WTC11 (cell line): ENCODE results near the gene WDR64. TPM values are rescaled to one million over a fixed set of nuclear protein-coding genes. Genes with fewer than 3 reads are reported as not detected.

ENCODE experiments used
- ATAC-seq: fragments of 200-7000 bp; cut with Tn5 transposase; 2 replicates; pipeline ENCODE4 v1.10.0; 2021; ENCODE audit warnings: mild to moderate bottlenecking, moderate library complexity
- CTCF ChIA-PET: fragments of 300-600 bp; sonication (Branson Sonifier 250); formaldehyde crosslinking; loops from one replicate; lab custom pipeline; 2021; ENCODE audit warnings: antibody characterized with exemption; lab: Charles Lee
- POLR2A ChIA-PET: fragments of 350-600 bp; sonication (Branson Sonifier 250); formaldehyde crosslinking; loops from one replicate; lab custom pipeline; 2021; ENCODE audit warnings: antibody characterized with exemption; lab: Charles Lee
- DNase-seq: peaks from one replicate; pipeline ENCODE4 v3.0.0; 2021; ENCODE audit warnings: low spot score
- H3K27ac Mint-ChIP-seq: 2 replicates; pipeline ENCODE4 v1.8.0; 2021; ENCODE audit warnings: mixed read lengths
- H3K27me3 Mint-ChIP-seq: 2 replicates; pipeline ENCODE4 v1.8.0; 2021; ENCODE audit warnings: low read depth, mild to moderate bottlenecking, moderate library complexity, mixed read lengths
- H3K36me3 Mint-ChIP-seq: 2 replicates; pipeline ENCODE4 v1.8.0; 2021; ENCODE audit warnings: mixed read lengths
- H3K4me1 Mint-ChIP-seq: 2 replicates; pipeline ENCODE4 v1.8.0; 2022; ENCODE audit warnings: mixed read lengths
- H3K4me3 Mint-ChIP-seq: 2 replicates; pipeline ENCODE4 v1.8.0; 2021; ENCODE audit warnings: mild to moderate bottlenecking, moderate library complexity, mixed read lengths
- H3K9me3 Mint-ChIP-seq: 2 replicates; pipeline ENCODE4 v1.8.0; 2021; ENCODE audit warnings: mixed read lengths
- CREM ChIP-seq: sonication (generic); formaldehyde crosslinking; IDR thresholded peaks from 2 replicates; pipeline ENCODE4 v1.8.1; 2022; ENCODE audit warnings: mild to moderate bottlenecking, missing genetic modification reagents, moderate library complexity
- ELF4 ChIP-seq: sonication (generic); formaldehyde crosslinking; IDR thresholded peaks from 2 replicates; pipeline ENCODE4 v1.8.1; 2022; ENCODE audit warnings: low read depth, mild to moderate bottlenecking, moderate library complexity, missing genetic modification reagents
- ERG ChIP-seq: fragments of 250-450 bp; sonication (Bioruptor Pico); IDR thresholded peaks from 2 replicates; pipeline ENCODE4 v1.8.0; 2021; ENCODE audit warnings: mild to moderate bottlenecking
- ESRRA ChIP-seq: sonication (generic); formaldehyde crosslinking; IDR thresholded peaks from 2 replicates; pipeline ENCODE4 v1.8.1; 2022; ENCODE audit warnings: mild to moderate bottlenecking, missing genetic modification reagents, borderline replicate concordance
- FOXK1 ChIP-seq: sonication (generic); formaldehyde crosslinking; IDR thresholded peaks from 2 replicates; pipeline ENCODE4 v1.8.0; 2022; ENCODE audit warnings: mild to moderate bottlenecking, moderate library complexity, missing genetic modification reagents
- FOXP1 ChIP-seq: sonication (generic); formaldehyde crosslinking; IDR thresholded peaks from 2 replicates; pipeline ENCODE4 v1.8.0; 2022; ENCODE audit warnings: missing genetic modification reagents, mild to moderate bottlenecking, moderate library complexity, borderline replicate concordance
- IRF1 ChIP-seq: sonication (generic); formaldehyde crosslinking; IDR thresholded peaks from 2 replicates; pipeline ENCODE4 v1.8.0; 2023; ENCODE audit warnings: missing genetic modification reagents
- RORB ChIP-seq: fragments of 250-450 bp; sonication (Bioruptor Pico); IDR thresholded peaks from 2 replicates; pipeline ENCODE4 v1.9.0; 2021; ENCODE audit warnings: mild to moderate bottlenecking
- SMAD4 ChIP-seq: sonication (generic); formaldehyde crosslinking; IDR thresholded peaks from 2 replicates; pipeline ENCODE4 v1.8.0; 2022; ENCODE audit warnings: mild to moderate bottlenecking, missing genetic modification reagents
- SP1 ChIP-seq: sonication (generic); formaldehyde crosslinking; conservative IDR thresholded peaks from 2 replicates; pipeline ENCODE4 v1.8.1; 2022; ENCODE audit warnings: missing genetic modification reagents
- TCF7 ChIP-seq: sonication (generic); formaldehyde crosslinking; IDR thresholded peaks from 2 replicates; pipeline ENCODE4 v1.8.0; 2022; ENCODE audit warnings: mild to moderate bottlenecking, low read depth, missing genetic modification reagents, moderate library complexity
- ZBTB21 ChIP-seq: sonication (generic); formaldehyde crosslinking; IDR thresholded peaks from 2 replicates; pipeline ENCODE4 v1.8.1; 2023; ENCODE audit warnings: mild to moderate bottlenecking, missing genetic modification reagents, borderline replicate concordance
- ZNF138 ChIP-seq: sonication (generic); formaldehyde crosslinking; conservative IDR thresholded peaks from 2 replicates; pipeline ENCODE4 v1.8.1; 2022; ENCODE audit warnings: mild to moderate bottlenecking, moderate library complexity, missing genetic modification reagents
- ZNF219 ChIP-seq: sonication (generic); formaldehyde crosslinking; IDR thresholded peaks from 2 replicates; pipeline ENCODE4 v1.8.0; 2023; ENCODE audit warnings: missing genetic modification reagents, mild to moderate bottlenecking, borderline replicate concordance
- ZNF671 ChIP-seq: fragments of 250-450 bp; sonication (Bioruptor Pico); IDR thresholded peaks from 2 replicates; pipeline ENCODE4 v1.8.0; 2021; ENCODE audit warnings: mild to moderate bottlenecking
- total RNA-seq: library from RNA; stranded (reverse); gene quantifications from 3 replicates; pipeline ENCODE4 v1.2.3, GENCODE V29; 2021
- TF ChIP-seq, protein P1 (sequence below): sonication (generic); formaldehyde crosslinking; IDR thresholded peaks from 2 replicates; pipeline ENCODE4 v1.8.1; 2023; ENCODE audit warnings: mild to moderate bottlenecking, missing genetic modification reagents, moderate library complexity
- TF ChIP-seq, protein P2 (sequence below): sonication (generic); formaldehyde crosslinking; IDR thresholded peaks from 2 replicates; pipeline ENCODE4 v1.8.0; 2023; ENCODE audit warnings: mild to moderate bottlenecking, missing genetic modification reagents
- TF ChIP-seq, protein P3 (sequence below): sonication (generic); formaldehyde crosslinking; IDR thresholded peaks from 2 replicates; pipeline ENCODE4 v1.8.1; 2023; ENCODE audit warnings: mild to moderate bottlenecking, missing genetic modification reagents, moderate library complexity
- TF ChIP-seq, protein P4 (sequence below): fragments of 250-450 bp; sonication (Bioruptor Pico); IDR thresholded peaks from 2 replicates; pipeline ENCODE4 v1.9.0; 2021; ENCODE audit warnings: mild to moderate bottlenecking
- TF ChIP-seq, protein P5 (sequence below): sonication (generic); formaldehyde crosslinking; IDR thresholded peaks from 2 replicates; pipeline ENCODE4 v1.8.1; 2022; ENCODE audit warnings: low read depth, mild to moderate bottlenecking, moderate library complexity, missing genetic modification reagents, borderline replicate concordance

The WDR64 gene
- total RNA-seq, 1 experiment from 2014 or later: not detected

DNA sequence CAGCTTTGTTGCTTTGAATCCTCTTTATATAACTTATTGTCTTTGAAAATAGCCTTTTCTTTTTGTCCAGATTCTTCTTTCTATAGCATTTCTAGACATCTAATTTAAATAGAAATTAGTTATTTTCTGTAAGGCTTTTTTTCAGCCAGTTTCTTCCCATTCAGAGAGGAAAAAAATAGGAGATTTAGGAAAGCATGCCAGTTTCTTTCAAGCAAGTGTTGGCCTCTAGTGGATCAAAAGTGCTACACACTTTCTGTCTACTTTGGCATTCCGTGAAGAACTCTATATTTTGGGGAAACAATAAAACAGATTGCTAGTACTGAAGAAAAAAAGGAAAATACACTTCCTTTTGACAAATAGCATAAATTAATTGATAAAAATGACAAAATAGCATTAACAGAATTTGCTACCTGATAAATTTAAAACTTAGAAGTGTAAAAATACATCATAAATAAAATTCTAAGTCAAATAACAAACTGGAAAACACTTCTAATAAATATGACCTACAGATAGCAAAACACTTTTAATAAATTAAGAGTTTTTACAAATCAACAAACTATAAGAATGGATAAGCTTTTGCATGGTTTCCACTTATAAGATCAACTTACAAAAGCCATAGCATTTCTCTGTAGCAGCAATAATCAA, 182.8 kb downstream of the WDR64 start (continued):
- TF ChIP-seq FOXP1: no peak

DNA sequence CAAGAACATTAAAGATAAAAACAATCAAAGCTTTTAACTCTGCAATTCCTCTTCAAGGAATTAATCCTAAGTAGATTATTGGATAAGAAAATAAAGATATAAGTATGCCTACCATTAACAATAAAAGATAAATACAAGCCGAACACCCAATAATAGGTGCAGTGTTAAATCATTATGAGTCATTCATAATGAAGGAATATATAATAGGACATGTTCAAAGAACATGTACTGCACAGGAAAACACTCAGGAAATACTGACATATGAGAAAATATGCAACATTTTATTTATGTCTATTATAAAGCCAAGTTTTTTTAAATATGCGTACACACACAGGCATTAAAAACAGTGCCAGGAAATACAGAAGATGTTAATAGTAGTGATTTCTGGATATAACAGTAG, 184.9 kb downstream of the WDR64 start:
- TF ChIP-seq ZBTB21: no peak
- no peak for TF ChIP-seq IRF1 (CRISPR knock-in tag)
- TF ChIP-seq, protein P1, sequence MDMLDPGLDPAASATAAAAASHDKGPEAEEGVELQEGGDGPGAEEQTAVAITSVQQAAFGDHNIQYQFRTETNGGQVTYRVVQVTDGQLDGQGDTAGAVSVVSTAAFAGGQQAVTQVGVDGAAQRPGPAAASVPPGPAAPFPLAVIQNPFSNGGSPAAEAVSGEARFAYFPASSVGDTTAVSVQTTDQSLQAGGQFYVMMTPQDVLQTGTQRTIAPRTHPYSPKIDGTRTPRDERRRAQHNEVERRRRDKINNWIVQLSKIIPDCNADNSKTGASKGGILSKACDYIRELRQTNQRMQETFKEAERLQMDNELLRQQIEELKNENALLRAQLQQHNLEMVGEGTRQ (CRISPR knock-in tag): no peak
- no peak for TF ChIP-seq ZNF219 (CRISPR knock-in tag)
- TF ChIP-seq, protein P2, sequence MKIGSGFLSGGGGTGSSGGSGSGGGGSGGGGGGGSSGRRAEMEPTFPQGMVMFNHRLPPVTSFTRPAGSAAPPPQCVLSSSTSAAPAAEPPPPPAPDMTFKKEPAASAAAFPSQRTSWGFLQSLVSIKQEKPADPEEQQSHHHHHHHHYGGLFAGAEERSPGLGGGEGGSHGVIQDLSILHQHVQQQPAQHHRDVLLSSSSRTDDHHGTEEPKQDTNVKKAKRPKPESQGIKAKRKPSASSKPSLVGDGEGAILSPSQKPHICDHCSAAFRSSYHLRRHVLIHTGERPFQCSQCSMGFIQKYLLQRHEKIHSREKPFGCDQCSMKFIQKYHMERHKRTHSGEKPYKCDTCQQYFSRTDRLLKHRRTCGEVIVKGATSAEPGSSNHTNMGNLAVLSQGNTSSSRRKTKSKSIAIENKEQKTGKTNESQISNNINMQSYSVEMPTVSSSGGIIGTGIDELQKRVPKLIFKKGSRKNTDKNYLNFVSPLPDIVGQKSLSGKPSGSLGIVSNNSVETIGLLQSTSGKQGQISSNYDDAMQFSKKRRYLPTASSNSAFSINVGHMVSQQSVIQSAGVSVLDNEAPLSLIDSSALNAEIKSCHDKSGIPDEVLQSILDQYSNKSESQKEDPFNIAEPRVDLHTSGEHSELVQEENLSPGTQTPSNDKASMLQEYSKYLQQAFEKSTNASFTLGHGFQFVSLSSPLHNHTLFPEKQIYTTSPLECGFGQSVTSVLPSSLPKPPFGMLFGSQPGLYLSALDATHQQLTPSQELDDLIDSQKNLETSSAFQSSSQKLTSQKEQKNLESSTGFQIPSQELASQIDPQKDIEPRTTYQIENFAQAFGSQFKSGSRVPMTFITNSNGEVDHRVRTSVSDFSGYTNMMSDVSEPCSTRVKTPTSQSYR: no peak
- TF ChIP-seq ZNF671: no peak
- no peak for TF ChIP-seq ERG (CRISPR knock-in tag)
- no peak for TF ChIP-seq SMAD4 (CRISPR knock-in tag)
- no peak for TF ChIP-seq RORB
- no peak for TF ChIP-seq ELF4
- no peak for TF ChIP-seq CREM
- TF ChIP-seq, protein P3, sequence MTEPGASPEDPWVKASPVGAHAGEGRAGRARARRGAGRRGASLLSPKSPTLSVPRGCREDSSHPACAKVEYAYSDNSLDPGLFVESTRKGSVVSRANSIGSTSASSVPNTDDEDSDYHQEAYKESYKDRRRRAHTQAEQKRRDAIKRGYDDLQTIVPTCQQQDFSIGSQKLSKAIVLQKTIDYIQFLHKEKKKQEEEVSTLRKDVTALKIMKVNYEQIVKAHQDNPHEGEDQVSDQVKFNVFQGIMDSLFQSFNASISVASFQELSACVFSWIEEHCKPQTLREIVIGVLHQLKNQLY: no peak
- no peak for TF ChIP-seq FOXK1 (CRISPR knock-in tag)
- TF ChIP-seq, protein P4, sequence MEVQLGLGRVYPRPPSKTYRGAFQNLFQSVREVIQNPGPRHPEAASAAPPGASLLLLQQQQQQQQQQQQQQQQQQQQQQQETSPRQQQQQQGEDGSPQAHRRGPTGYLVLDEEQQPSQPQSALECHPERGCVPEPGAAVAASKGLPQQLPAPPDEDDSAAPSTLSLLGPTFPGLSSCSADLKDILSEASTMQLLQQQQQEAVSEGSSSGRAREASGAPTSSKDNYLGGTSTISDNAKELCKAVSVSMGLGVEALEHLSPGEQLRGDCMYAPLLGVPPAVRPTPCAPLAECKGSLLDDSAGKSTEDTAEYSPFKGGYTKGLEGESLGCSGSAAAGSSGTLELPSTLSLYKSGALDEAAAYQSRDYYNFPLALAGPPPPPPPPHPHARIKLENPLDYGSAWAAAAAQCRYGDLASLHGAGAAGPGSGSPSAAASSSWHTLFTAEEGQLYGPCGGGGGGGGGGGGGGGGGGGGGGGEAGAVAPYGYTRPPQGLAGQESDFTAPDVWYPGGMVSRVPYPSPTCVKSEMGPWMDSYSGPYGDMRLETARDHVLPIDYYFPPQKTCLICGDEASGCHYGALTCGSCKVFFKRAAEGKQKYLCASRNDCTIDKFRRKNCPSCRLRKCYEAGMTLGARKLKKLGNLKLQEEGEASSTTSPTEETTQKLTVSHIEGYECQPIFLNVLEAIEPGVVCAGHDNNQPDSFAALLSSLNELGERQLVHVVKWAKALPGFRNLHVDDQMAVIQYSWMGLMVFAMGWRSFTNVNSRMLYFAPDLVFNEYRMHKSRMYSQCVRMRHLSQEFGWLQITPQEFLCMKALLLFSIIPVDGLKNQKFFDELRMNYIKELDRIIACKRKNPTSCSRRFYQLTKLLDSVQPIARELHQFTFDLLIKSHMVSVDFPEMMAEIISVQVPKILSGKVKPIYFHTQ (CRISPR knock-in tag): no peak
- TF ChIP-seq ZNF138: no peak
- no peak for TF ChIP-seq TCF7 (CRISPR knock-in tag)
- TF ChIP-seq SP1 (CRISPR knock-in tag): no peak
- TF ChIP-seq, protein P5, sequence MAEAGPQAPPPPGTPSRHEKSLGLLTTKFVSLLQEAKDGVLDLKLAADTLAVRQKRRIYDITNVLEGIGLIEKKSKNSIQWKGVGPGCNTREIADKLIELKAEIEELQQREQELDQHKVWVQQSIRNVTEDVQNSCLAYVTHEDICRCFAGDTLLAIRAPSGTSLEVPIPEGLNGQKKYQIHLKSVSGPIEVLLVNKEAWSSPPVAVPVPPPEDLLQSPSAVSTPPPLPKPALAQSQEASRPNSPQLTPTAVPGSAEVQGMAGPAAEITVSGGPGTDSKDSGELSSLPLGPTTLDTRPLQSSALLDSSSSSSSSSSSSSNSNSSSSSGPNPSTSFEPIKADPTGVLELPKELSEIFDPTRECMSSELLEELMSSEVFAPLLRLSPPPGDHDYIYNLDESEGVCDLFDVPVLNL: no peak
- no peak for TF ChIP-seq ESRRA (CRISPR knock-in tag)
- H3K27me3 Mint-ChIP-seq: no peaks in the 10 kb centered on the region; the same call in 1 of the 2 replicates
- ATAC-seq (no peak), DNase-seq (no peak)
- no peak overlapping the region for H3K4me3 Mint-ChIP-seq
- ChIA-PET CTCF (no interaction called here), POLR2A (no interaction called here)
- H3K9me3 Mint-ChIP-seq: no peaks in the 10 kb centered on the region
- H3K27ac Mint-ChIP-seq: no peak overlapping the region
- H3K36me3 Mint-ChIP-seq: no peaks in the 10 kb centered on the region
- no peaks in the 10 kb centered on the region for H3K4me1 Mint-ChIP-seq
